Neural crest cell (in vitro differentiated cells): ENCODE data around the gene ANKH. TPM values are rescaled to one million over a fixed set of nuclear protein-coding genes. Genes with fewer than 3 reads are reported as not detected.

Experiments
- DNase-seq: peaks from one replicate; pipeline ENCODE4 v3.0.0; 2021; ENCODE audit warnings: low read depth, mixed read lengths, low spot score
- H3K27ac Mint-ChIP-seq: one replicate; pipeline ENCODE4 v1.8.0; 2021; ENCODE audit warnings: mild to moderate bottlenecking, mixed read lengths; ENCODE audit not compliant: unreplicated experiment
- H3K27me3 Mint-ChIP-seq: 2 replicates; pipeline ENCODE4 v1.8.0; 2021; ENCODE audit warnings: low read depth, mild to moderate bottlenecking, mixed read lengths
- H3K36me3 Mint-ChIP-seq: 2 replicates; pipeline ENCODE4 v1.8.0; 2021; ENCODE audit warnings: low read depth, mild to moderate bottlenecking, mixed read lengths
- H3K4me1 Mint-ChIP-seq: 2 replicates; pipeline ENCODE4 v1.8.0; 2021; ENCODE audit warnings: mixed read lengths
- H3K4me3 Mint-ChIP-seq: one replicate; pipeline ENCODE4 v1.8.0; 2021; ENCODE audit warnings: mild to moderate bottlenecking, mixed read lengths
- H3K9me3 Mint-ChIP-seq: 2 replicates; pipeline ENCODE4 v1.8.0; 2021; ENCODE audit warnings: mixed read lengths
- total RNA-seq: library from RNA; stranded (reverse); gene quantifications from 2 replicates; pipeline ENCODE4 v1.2.1, GENCODE V29; 2021
- TF ChIP-seq, protein P1 (sequence below): fragments of 200-600 bp; sonication (generic); conservative IDR thresholded peaks from 2 replicates; pipeline ENCODE4 v1.5.0; 2021; ENCODE audit warnings: antibody characterized with exemption, mild to moderate bottlenecking

The ANKH gene
- total RNA-seq, 1 donor from 2014 or later = 28.6 TPM

DNA sequence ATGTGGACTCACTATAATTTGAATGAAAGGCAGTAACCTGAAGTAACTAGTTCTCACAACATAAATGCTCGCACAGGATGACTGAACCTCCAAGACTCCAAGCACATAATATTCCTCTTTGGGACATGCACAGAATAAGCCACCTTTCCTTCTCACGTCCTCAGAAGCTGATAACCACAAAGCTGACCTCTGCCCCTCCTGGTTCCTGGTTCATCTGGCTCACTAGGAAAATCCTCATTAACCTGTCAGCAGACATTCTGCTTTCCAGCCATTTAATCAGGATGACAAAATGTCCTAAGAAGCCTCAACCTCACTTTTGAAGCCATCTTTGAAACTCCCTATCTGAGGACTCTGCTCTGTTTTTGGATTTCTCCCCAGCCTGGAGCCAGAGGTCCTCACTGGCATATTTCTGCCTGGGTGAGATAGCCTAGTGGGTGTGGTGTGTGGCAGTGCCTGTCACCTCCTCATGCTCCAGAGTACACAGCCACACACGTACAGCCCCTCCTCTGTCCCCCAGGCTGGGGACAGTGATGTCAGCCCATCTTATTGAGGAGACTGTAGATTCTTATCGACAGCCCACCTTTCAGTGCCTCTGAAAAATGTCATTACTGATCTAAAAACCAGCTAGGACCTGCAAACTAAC lies 10.3 kb downstream of the ANKH start:
- Mint-ChIP-seq H3K36me3 (peaks cover 2% of the 10 kb centered on the region), H3K9me3 (no peaks in the 10 kb centered on the region), H3K27ac (no peak overlapping the region), H3K4me3 (no peak overlapping the region), H3K4me1 (peaks cover 3% of the 10 kb centered on the region), H3K27me3 (no peaks in the 10 kb centered on the region)
- TF ChIP-seq, protein P1, sequence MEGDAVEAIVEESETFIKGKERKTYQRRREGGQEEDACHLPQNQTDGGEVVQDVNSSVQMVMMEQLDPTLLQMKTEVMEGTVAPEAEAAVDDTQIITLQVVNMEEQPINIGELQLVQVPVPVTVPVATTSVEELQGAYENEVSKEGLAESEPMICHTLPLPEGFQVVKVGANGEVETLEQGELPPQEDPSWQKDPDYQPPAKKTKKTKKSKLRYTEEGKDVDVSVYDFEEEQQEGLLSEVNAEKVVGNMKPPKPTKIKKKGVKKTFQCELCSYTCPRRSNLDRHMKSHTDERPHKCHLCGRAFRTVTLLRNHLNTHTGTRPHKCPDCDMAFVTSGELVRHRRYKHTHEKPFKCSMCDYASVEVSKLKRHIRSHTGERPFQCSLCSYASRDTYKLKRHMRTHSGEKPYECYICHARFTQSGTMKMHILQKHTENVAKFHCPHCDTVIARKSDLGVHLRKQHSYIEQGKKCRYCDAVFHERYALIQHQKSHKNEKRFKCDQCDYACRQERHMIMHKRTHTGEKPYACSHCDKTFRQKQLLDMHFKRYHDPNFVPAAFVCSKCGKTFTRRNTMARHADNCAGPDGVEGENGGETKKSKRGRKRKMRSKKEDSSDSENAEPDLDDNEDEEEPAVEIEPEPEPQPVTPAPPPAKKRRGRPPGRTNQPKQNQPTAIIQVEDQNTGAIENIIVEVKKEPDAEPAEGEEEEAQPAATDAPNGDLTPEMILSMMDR = no peak
- DNase-seq = no peak

- Mint-ChIP-seq H3K27me3 (no peaks in the 10 kb centered on the region), H3K9me3 (no peaks in the 10 kb centered on the region), H3K36me3 (peaks cover 2% of the 10 kb centered on the region), H3K27ac (no peak overlapping the region), H3K4me3 (no peak overlapping the region), H3K4me1 (peaks cover 3% of the 10 kb centered on the region)
- no peak for DNase-seq
- TF ChIP-seq, protein P1 = no peak
Observed at GRCh38 chr5:14859980-14860379, 11.6 kb downstream of the ANKH start.

GRCh38 chr5:14859150-14859549 lies 12.4 kb downstream of the ANKH start:
- no peaks in the 10 kb centered on the region for H3K9me3 Mint-ChIP-seq
- no peak overlapping the region for H3K4me3 Mint-ChIP-seq
- peaks cover 2% of the 10 kb centered on the region for H3K36me3 Mint-ChIP-seq
- peaks cover under 1% of the 10 kb centered on the region for H3K4me1 Mint-ChIP-seq
- H3K27ac Mint-ChIP-seq = no peak overlapping the region
- DNase-seq = no peak
- TF ChIP-seq, protein P1 = no peak
- H3K27me3 Mint-ChIP-seq = no peaks in the 10 kb centered on the region

- no peak for DNase-seq
- peaks cover 10% of the 10 kb centered on the region for H3K4me1 Mint-ChIP-seq
- H3K4me3 Mint-ChIP-seq = no peak overlapping the region
- H3K36me3 Mint-ChIP-seq = peaks cover 2% of the 10 kb centered on the region
- no peaks in the 10 kb centered on the region for H3K9me3 Mint-ChIP-seq
- H3K27me3 Mint-ChIP-seq = no peaks in the 10 kb centered on the region
- H3K27ac Mint-ChIP-seq = no peak overlapping the region
- TF ChIP-seq, protein P1 = no peak
Observed at GRCh38 chr5:14855366-14855765, 16.2 kb downstream of the ANKH start.

GRCh38 chr5:14854799-14855198 lies 16.8 kb downstream of the ANKH start:
- H3K4me1 Mint-ChIP-seq = peaks cover 16% of the 10 kb centered on the region
- DNase-seq = no peak
- H3K9me3 Mint-ChIP-seq = no peaks in the 10 kb centered on the region
- H3K27ac Mint-ChIP-seq = no peak overlapping the region
- H3K36me3 Mint-ChIP-seq = peaks cover 2% of the 10 kb centered on the region
- TF ChIP-seq, protein P1 = no peak
- H3K27me3 Mint-ChIP-seq = no peaks in the 10 kb centered on the region
- no peak overlapping the region for H3K4me3 Mint-ChIP-seq
